ENCODE measurements around the gene ARHGEF16. TPM values are rescaled to one million over a fixed set of nuclear protein-coding genes. Genes with fewer than 3 reads are reported as not detected.

The ARHGEF16 gene
- total RNA-seq, 1 donor from 2014 or later, result 1.7 TPM

- Mint-ChIP-seq H3K4me1 (ENCODE audit: unreplicated experiment) (no peaks in the 10 kb centered on the region), H3K4me3 (ENCODE audit: unreplicated experiment) (no peak overlapping the region), H3K36me3 (ENCODE audit: low read depth, unreplicated experiment) (peaks cover 6% of the 10 kb centered on the region), H3K9me3 (ENCODE audit: unreplicated experiment) (no peaks in the 10 kb centered on the region), H3K27me3 (ENCODE audit: unreplicated experiment) (peaks cover 8% of the 10 kb centered on the region), H3K27ac (ENCODE audit: unreplicated experiment) (no peak overlapping the region)
- no peak for TF ChIP-seq CTCF (IDR thresholded peaks at IDR 0.05; ENCODE audit: unreplicated experiment)
- DNase-seq (ENCODE audit: low spot score), result no peak
Measured at GRCh38 chr1:3519301-3519885, 64.9 kb downstream of the ARHGEF16 start.

DNA sequence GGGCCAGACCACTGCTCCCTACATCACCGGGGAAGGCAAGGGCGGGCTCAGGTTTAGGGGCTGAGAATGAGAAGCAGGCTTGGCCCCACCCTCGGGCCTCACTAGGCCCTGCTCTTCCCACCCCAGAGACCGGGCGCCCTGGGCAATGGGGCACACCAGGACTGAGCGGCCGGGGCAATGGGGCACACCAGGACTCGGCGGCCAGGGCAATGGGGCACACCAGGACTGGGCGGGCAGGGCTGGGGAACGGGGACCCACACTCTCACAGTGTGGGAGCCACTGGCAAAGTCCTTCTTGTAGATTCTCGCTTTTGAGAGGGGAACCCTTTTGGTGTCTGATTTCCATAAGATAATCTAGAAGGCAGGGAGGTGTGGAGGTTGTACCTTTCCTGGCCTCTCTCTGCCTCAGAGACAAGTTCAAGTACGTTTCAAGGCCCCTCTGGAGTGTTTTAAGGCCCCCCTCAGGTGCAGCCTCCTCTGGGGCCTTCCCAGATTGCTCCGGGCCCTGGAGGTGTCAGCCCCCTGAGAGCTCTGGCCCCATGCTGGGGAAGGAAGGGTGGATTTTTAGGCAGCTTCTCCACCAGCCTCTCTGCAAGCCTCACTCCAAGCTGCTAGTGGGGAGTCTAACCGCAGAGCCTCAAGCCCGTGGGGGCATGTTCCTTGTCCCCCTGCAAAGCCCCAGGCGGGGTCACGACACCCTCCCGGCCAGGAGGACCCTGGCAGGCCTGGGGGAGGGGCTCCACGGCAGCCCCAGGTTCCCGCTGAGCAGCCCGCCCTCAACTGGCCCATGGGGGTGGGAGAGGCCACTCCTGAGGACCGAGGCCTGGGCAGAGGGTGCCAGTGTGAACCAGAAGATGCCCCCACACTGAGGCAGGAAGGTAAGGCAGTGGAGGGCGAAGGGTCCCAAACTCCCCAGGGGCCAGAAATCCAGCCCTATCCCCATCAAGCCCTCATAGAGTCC is 66.2 kb downstream of the ARHGEF16 start:
- Mint-ChIP-seq H3K36me3 (ENCODE audit: low read depth, unreplicated experiment) (peaks cover 6% of the 10 kb centered on the region), H3K4me1 (ENCODE audit: unreplicated experiment) (no peaks in the 10 kb centered on the region), H3K9me3 (ENCODE audit: unreplicated experiment) (no peaks in the 10 kb centered on the region), H3K27ac (ENCODE audit: unreplicated experiment) (no peak overlapping the region), H3K4me3 (ENCODE audit: unreplicated experiment) (no peak overlapping the region), H3K27me3 (ENCODE audit: unreplicated experiment) (peaks cover 8% of the 10 kb centered on the region)
- TF ChIP-seq CTCF (IDR thresholded peaks at IDR 0.05; ENCODE audit: unreplicated experiment), result no peak
- DNase-seq (ENCODE audit: low spot score), result no peak

GRCh38 chr1:3521426-3521825 is 67.0 kb downstream of the ARHGEF16 start:
- Mint-ChIP-seq H3K4me1 (ENCODE audit: unreplicated experiment) (no peaks in the 10 kb centered on the region), H3K27ac (ENCODE audit: unreplicated experiment) (no peak overlapping the region), H3K27me3 (ENCODE audit: unreplicated experiment) (peaks cover 8% of the 10 kb centered on the region), H3K9me3 (ENCODE audit: unreplicated experiment) (no peaks in the 10 kb centered on the region), H3K4me3 (ENCODE audit: unreplicated experiment) (no peak overlapping the region), H3K36me3 (ENCODE audit: low read depth, unreplicated experiment) (peaks cover 6% of the 10 kb centered on the region)
- TF ChIP-seq CTCF (IDR thresholded peaks at IDR 0.05; ENCODE audit: unreplicated experiment), result no peak
- no peak for DNase-seq (ENCODE audit: low spot score)

DNA sequence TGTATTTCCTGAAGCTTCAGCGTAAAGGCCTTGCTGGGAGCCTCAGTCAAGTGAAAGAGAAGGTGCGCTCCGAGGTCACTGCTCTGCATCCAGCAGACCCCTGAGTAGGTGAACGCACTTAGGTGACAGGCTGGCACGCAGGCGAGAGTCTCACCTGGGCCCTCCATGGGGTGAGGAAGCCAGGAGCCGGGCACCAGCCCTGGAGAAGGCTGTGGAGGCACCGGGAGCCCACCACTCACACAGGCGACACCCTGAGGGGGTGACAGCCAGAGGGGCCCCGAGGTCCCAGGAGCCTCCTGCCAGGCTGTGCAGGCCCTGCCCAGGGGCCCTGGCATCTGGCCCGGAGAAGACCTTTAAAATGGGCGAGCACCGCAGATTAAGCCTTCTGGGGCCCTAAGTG is 67.6 kb downstream of the ARHGEF16 start:
- no peak for DNase-seq (ENCODE audit: low spot score)
- no peak for TF ChIP-seq CTCF (IDR thresholded peaks at IDR 0.05; ENCODE audit: unreplicated experiment)
- Mint-ChIP-seq H3K4me1 (ENCODE audit: unreplicated experiment) (no peaks in the 10 kb centered on the region), H3K4me3 (ENCODE audit: unreplicated experiment) (no peak overlapping the region), H3K9me3 (ENCODE audit: unreplicated experiment) (no peaks in the 10 kb centered on the region), H3K27ac (ENCODE audit: unreplicated experiment) (no peak overlapping the region), H3K27me3 (ENCODE audit: unreplicated experiment) (peaks cover 10% of the 10 kb centered on the region), H3K36me3 (ENCODE audit: low read depth, unreplicated experiment) (peaks cover 6% of the 10 kb centered on the region)

Measured in endothelial cell (in vitro differentiated cells).